ENCODE measurements around the gene CASKIN1. TPM values are rescaled to one million over a fixed set of nuclear protein-coding genes. Genes with fewer than 3 reads are reported as not detected.

CASKIN1 gene
- total RNA-seq, 1 donor from 2014 or later, result 1.0 TPM

DNA sequence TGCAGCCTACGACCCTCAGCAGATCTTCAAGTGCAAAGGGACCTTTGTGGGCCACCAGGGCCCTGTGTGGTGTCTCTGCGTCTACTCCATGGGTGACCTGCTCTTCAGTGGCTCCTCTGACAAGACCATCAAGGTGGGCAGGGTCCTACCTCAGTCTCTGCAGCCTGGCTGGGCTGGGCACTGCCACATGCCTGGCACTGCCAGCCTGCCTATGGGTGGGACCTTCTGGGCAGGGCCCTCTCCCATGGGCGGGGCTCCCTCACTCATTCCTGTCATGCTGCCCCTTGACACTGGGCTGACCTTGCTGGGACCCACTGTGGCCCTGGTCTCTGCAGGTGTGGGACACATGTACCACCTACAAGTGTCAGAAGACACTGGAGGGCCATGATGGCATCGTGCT lies 22.5 kb downstream of the CASKIN1 start:
- no peak for DNase-seq

DNA sequence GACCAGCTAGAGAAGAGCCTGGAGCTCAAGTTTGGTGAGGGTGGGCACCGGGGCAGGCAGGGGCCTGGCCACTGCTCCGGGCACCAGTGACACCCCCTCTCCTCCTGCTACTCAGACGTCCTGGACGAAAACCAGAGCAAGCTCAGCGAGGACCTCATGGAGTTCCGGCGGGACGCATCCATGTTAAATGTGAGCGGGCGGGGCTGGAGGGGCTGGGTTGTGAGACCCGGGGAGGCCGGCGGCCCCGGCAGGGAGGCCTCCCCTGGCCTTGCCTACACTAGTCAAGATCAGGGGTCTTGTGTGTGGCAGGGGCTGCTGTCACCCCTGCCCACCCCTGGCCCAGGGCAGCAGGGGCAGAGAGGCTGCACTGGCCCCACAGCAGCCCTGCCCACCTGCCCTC lies 23.0 kb downstream of the CASKIN1 start:
- DNase-seq, result no peak

DNA sequence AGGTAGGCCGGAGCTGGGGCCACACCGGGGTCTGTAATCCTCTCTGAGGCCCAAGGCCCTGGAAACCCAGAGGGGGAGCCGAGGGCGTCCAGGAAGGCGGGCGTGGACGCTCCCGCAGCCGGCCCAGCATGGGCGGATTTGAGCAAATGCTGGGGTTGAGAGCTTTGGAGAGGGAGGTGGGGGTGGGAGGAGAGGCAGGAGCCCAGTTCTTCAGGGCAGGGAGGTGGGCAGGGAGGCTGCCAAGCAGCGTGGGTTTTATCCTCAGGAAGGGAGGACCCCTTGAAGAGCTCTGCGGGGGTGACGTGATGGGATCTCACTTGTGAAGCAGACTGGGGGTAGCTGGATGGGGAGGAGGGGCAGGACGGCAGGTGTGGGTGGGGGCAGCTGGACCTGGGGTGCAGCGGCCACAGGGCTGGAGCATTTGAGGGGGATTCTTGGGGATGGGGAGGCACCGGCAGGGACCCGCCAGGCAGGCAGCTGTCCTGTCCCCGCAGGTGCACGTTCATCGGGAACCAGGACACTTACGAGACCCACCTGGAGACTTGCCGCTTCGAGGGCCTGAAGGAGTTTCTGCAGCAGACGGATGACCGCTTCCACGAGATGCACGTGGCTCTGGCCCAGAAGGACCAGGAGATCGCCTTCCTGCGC lies 23.6 kb downstream of the CASKIN1 start:
- DNase-seq, result no peak

- DNase-seq, result no peak
Observed at GRCh38 chr16:2171601-2172178, 24.7 kb downstream of the CASKIN1 start.

GRCh38 chr16:2170587-2171435 lies 25.6 kb downstream of the CASKIN1 start:
- no peak for DNase-seq

- DNase-seq, result no peak
Observed at GRCh38 chr16:2170080-2170479, 26.3 kb downstream of the CASKIN1 start.

- no peak for DNase-seq
Observed at GRCh38 chr16:2167068-2167638, 29.3 kb downstream of the CASKIN1 start.

DNA sequence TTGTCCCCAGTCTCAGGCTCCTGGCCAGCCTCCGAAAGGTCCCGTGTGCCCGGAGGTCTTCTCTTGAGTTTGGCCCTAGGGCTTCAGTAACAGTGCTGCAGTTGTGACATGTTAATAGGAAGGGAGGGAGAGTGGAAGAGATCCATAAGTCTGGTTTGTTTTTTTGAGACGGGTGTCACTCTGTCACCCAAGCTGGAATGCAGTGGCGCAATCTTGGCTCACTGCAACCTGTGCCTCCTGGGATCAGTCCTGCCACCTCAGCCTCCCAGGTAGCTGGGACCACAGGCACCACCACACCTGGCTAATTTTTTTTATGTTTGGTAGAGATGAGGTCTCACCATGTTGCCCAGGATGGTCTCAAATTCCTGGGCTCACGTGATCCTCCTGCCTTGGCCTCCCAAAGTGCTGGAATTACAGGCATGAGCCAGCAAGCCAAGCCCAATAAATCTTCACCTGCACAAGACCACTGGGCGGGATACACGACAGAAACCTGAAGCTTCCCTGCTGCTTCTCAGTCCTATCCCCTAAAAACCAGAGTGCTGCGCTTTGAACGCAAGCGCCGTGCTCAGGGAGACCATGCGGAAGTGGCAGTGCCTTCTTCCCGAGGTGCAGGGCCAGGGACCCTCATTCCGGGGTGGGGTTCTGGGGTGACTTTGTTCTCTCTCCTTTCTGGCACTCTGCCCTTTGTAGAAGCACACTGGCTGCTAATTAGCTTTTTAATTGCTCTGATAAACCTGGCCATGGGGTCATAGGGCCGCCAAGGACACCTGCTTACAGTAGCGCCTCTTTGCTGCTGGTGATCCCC lies 29.9 kb downstream of the CASKIN1 start:
- DNase-seq, result no peak

DNA sequence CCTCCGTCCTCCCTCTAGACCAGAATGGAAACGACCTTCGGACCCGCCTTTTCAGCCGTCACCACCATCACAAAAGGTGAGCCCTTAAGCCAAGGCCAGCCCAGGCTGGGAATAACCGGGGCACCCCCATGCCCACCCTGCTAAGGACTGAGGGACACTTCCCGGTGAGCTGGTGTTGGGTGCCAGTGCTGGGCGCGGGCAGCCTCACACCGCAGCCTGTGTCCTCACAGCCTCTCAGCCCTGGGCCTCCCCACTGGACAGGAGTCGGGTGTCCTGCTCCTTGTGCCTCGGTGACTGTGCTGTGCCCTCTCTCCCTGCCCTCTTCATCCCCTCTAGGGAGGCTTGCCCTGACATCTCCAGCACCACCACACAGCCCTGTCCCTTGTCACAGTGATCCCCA lies 30.5 kb downstream of the CASKIN1 start:
- no peak for DNase-seq

GRCh38 chr16:2163211-2163881 lies 33.1 kb downstream of the CASKIN1 start:
- DNase-seq, result peak; percentile 52

- DNase-seq, result no peak
Observed at GRCh38 chr16:2162676-2163118, 33.7 kb downstream of the CASKIN1 start.

GRCh38 chr16:2161911-2162310 lies 34.5 kb downstream of the CASKIN1 start:
- no peak for DNase-seq

DNA sequence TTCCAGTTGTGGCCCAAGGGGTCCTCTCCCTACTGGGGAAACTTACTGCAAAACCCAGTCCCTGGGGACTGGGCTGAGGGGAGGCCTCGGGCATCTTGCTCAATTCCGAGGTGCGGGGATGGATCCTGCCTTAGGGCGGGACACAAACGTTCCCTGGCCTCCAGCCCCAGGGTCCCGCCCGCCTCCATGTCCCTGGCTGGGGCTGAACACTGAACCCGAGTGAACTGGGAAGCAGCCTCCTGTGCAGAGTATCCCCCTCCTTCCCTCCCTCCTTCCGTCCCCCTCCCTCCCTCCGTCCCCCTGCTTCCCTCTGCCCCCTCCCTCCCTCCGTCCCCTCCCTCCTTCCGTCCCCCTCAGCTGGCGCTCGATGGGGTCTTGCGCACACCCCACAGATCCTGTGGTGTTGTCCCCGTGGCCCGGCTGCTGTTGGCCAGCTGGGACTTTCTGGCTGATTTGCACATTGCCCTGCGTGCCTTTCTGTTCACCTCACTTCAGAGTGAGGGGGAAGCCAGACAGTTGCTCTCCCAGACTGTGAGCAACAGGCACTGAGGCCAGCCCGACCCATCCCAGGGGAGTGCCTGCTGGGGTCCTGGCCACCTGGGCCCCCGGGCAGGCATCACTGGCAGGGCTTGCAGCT lies 35.4 kb downstream of the CASKIN1 start:
- DNase-seq, result peak; percentile 64

DNA sequence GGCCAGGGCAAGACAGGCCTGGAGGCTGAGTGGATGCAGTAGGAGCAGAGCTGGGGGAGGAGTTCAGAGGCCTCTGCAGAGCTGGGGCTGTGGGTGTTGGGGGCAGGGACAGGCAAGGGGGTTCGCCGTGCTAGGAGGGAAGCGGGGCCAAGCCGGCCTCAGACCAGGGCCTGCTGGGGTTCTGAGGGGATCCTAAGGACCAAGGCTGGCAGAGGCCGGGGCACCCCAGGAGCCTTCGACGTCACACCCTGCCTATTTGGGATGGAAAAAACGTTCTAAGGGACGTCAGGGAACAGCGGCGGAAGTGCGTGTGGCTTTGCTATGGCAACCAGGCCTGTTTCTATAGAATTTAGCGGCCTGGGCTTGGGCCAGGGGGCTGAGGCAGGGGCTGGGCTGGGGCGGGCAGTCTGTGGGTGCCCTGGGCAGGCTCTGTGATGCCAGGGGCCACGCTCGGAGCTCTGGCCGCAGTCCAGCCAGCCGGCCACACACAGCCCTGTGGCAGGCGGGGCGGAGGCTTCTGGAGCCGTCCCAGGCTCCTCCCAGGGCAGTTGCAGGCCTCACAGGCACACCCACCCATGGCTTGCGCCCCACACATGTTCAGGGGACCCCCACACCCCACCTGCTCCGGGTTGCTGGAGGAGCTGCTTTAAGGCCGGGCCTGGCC lies 37.1 kb downstream of the CASKIN1 start:
- peak; percentile 84 for DNase-seq

- no peak for DNase-seq
Observed at GRCh38 chr16:2158262-2158638, 38.2 kb downstream of the CASKIN1 start.

GRCh38 chr16:2157480-2158261 lies 38.7 kb downstream of the CASKIN1 start:
- DNase-seq, result no peak

DNA sequence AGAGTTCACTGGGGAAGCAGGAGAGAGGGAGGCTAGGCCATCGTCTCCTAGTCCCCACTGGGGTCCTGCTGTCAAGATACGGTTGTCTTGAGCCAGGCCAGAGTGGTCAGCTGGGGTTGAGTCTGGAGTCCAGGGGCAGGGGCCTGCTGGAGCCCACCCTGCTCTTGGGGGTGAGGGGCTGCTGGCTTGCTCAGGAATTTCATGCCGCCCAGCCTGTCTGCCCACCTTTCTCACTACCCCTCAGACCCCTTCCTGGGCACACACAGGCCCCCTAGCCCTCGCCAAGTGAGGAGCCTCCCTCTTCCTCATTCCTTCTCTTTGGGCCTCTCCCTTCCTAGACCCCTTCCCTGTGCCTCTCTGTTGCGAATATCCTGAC lies 39.6 kb downstream of the CASKIN1 start:
- DNase-seq, result no peak

- peak; percentile 63 for DNase-seq
Observed at GRCh38 chr16:2155977-2156848, 40.2 kb downstream of the CASKIN1 start.

Data from tongue (tissue), 2 donors.